Measurements from ENCODE around the gene SERPINA6. TPM values are rescaled to one million over a fixed set of nuclear protein-coding genes. Genes with fewer than 3 reads are reported as not detected.

The SERPINA6 gene
- total and polyA plus RNA-seq, 12 donors: not detected

- Histone ChIP-seq H3K27me3 (peaks cover 0 to 31% (median 13%) of the 10 kb centered on the region in 7 donors), H3K4me1 (no peaks in the 10 kb centered on the region), H3K36me3 (no peaks in the 10 kb centered on the region), H3K4me3 (no peak overlapping the region), H3K27ac (no peak overlapping the region), H3K9me3 (no peaks in the 10 kb centered on the region)
- intact Hi-C loops (cut with DNase I): no loop called here
- no peak for ATAC-seq
- WGBS, 2 donors: 78 to 79% methylated on average over 8 of the region's 8 CpGs
- TF ChIP-seq CTCF (IDR thresholded peaks at IDR 0.05): no peak
- DNase-seq: no peak
These were observed 39.5 kb upstream of the SERPINA6 start for GRCh38 chr14:94362614-94363133.

- Histone ChIP-seq H3K4me1 (no peaks in the 10 kb centered on the region), H3K4me3 (no peak overlapping the region), H3K27me3 (peaks cover 0 to 31% (median 19%) of the 10 kb centered on the region in 7 donors), H3K9me3 (no peaks in the 10 kb centered on the region), H3K27ac (no peak overlapping the region), H3K36me3 (no peaks in the 10 kb centered on the region)
- no peak for TF ChIP-seq CTCF (IDR thresholded peaks at IDR 0.05)
- intact Hi-C loops (cut with DNase I): no loop called here
- no peak for ATAC-seq
- WGBS, 2 donors: 74 to 86% methylated on average over 5 to 6 of the region's 7 CpGs
- no peak for DNase-seq
These were observed 38.5 kb upstream of the SERPINA6 start for GRCh38 chr14:94361682-94362081.

- intact Hi-C loops (cut with DNase I): no loop called here
- 65 to 68% methylated on average over 7 of the region's 7 CpGs for WGBS, 2 donors
These were observed 37.9 kb upstream of the SERPINA6 start for GRCh38 chr14:94360945-94361565.

GRCh38 chr14:94357166-94357565 is 34.0 kb upstream of the SERPINA6 start:
- DNase-seq (no peak), ATAC-seq (no peak)
- Histone ChIP-seq H3K36me3 (no peaks in the 10 kb centered on the region), H3K27ac (no peak overlapping the region), H3K27me3 (peaks cover 0 to 45% (median 26%) of the 10 kb centered on the region in 7 donors), H3K4me1 (no peaks in the 10 kb centered on the region), H3K4me3 (no peak overlapping the region), H3K9me3 (no peaks in the 10 kb centered on the region)
- WGBS, 2 donors: 42 to 52% methylated on average over 1 of the region's 1 CpG
- TF ChIP-seq CTCF (IDR thresholded peaks at IDR 0.05): no peak
- intact Hi-C loops (cut with DNase I): loop anchor here in 2 of 10 donors (5.0 to 10.0 kb wide), 2 partner anchors 128 to 130 kb away; no protein-coding TSS in a partner anchor

More at GRCh38 chr14:94360945-94361565, 37.9 kb upstream of the SERPINA6 start:
- no peak for DNase-seq
- Histone ChIP-seq H3K9me3 (no peaks in the 10 kb centered on the region), H3K36me3 (no peaks in the 10 kb centered on the region), H3K27ac (no peak overlapping the region), H3K27me3 (peaks cover 0 to 31% (median 20%) of the 10 kb centered on the region in 7 donors), H3K4me1 (no peaks in the 10 kb centered on the region), H3K4me3 (no peak overlapping the region)
- ATAC-seq: no peak
- no peak for TF ChIP-seq CTCF (IDR thresholded peaks at IDR 0.05)

All from heart right ventricle (tissue), 16 donors.